GM19467 (cell line): Measurements from ENCODE around the gene DSE.

Experiments
- ATAC-seq: cut with Tn5 transposase; IDR thresholded peaks from one replicate; pipeline ENCODE4 v1.9.1; 2021; ENCODE audit warnings: mild to moderate bottlenecking, moderate library complexity; ENCODE audit not compliant: unreplicated experiment

The DSE gene

GRCh38 chr6:116471531-116471930 is 100.8 kb downstream of the DSE start:
- ATAC-seq: no peak

- ATAC-seq: no peak
These were observed 102.0 kb downstream of the DSE start for GRCh38 chr6:116472706-116473105.

GRCh38 chr6:116475141-116475540 is 104.4 kb downstream of the DSE start:
- ATAC-seq: no peak

GRCh38 chr6:116476002-116476678 is 105.4 kb downstream of the DSE start:
- peak; percentile 100 for ATAC-seq

- no peak for ATAC-seq
These were observed 112.0 kb downstream of the DSE start for GRCh38 chr6:116482780-116483179.

GRCh38 chr6:116483616-116484015 is 112.9 kb downstream of the DSE start:
- ATAC-seq: no peak

- no peak for ATAC-seq
These were observed 114.9 kb downstream of the DSE start for GRCh38 chr6:116485559-116486184.

GRCh38 chr6:116491610-116492330 is 121.0 kb downstream of the DSE start:
- no peak for ATAC-seq

GRCh38 chr6:116492331-116493067 is 121.8 kb downstream of the DSE start:
- ATAC-seq: no peak
